OCI-LY1 (cell line): ENCODE data around the gene ANKRD60.

Experiments used
- H2AFZ ChIP-seq: fragments of 200-600 bp; sonication (generic), shearing (Covaris generic); 2 replicates; pipeline ENCODE4 v1.6.0; 2014; ENCODE audit warnings: antibody characterized with exemption, mild to moderate bottlenecking, low read length
- H3F3A ChIP-seq: fragments of 200-600 bp; sonication (generic), shearing (Covaris generic); 2 replicates; pipeline ENCODE4 v1.6.0; 2014; ENCODE audit warnings: mild to moderate bottlenecking, antibody characterized with exemption, low read length, moderate library complexity; ENCODE audit not compliant: insufficient read depth
- H3K27ac ChIP-seq: fragments of 200-600 bp; sonication (generic); 2 replicates; pipeline ENCODE4 v1.5.1; 2014; ENCODE audit warnings: low read length, mixed run types, mild to moderate bottlenecking, low read depth; ENCODE audit not compliant: poor library complexity, severe bottlenecking
- H3K27me3 ChIP-seq: fragments of 200-600 bp; sonication (generic); 2 replicates; pipeline ENCODE4 v1.6.0; 2014; ENCODE audit warnings: antibody characterized with exemption, mild to moderate bottlenecking, low read length, moderate library complexity; ENCODE audit not compliant: insufficient read depth
- H3K36me3 ChIP-seq: fragments of 200-600 bp; sonication (generic); 2 replicates; pipeline ENCODE4 v1.6.1; 2014; ENCODE audit warnings: mild to moderate bottlenecking, antibody characterized with exemption, low read length, moderate library complexity, mixed read lengths; ENCODE audit not compliant: insufficient read depth
- H3K4me1 ChIP-seq: fragments of 200-600 bp; sonication (generic); 2 replicates; pipeline ENCODE4 v1.5.1; 2014; ENCODE audit warnings: mild to moderate bottlenecking, low read length, moderate library complexity; ENCODE audit not compliant: insufficient read depth, severe bottlenecking
- H3K4me2 ChIP-seq: fragments of 200-600 bp; sonication (generic), shearing (Covaris generic); 2 replicates; pipeline ENCODE4 v1.6.1; 2014; ENCODE audit warnings: low read length
- H3K4me3 ChIP-seq: fragments of 200-600 bp; sonication (generic); 2 replicates; pipeline ENCODE4 v1.5.1; 2014; ENCODE audit warnings: low read length, low read depth, mild to moderate bottlenecking, mixed read lengths; ENCODE audit not compliant: poor library complexity, severe bottlenecking
- H3K79me2 ChIP-seq: fragments of 200-600 bp; shearing (Covaris generic); 2 replicates; pipeline ENCODE4 v1.6.1; 2016; ENCODE audit warnings: mixed run types, low read length, mixed read lengths; ENCODE audit not compliant: insufficient read depth
- H3K9ac ChIP-seq: fragments of 200-600 bp; sonication (generic), shearing (Covaris generic); 2 replicates; pipeline ENCODE4 v1.6.1; 2014; ENCODE audit warnings: mild to moderate bottlenecking, low read length, mixed read lengths
- H3K9me2 ChIP-seq: fragments of 200-600 bp; sonication (generic), shearing (Covaris generic); 2 replicates; pipeline ENCODE4 v1.6.1; 2014; ENCODE audit warnings: low read depth, mild to moderate bottlenecking, low read length, mixed read lengths
- H3K9me3 ChIP-seq: fragments of 200-600 bp; shearing (Covaris generic); 2 replicates; pipeline ENCODE4 v1.6.1; 2014; ENCODE audit warnings: low read length, mixed read lengths
- H4K20me1 ChIP-seq: fragments of 200-600 bp; sonication (generic), shearing (Covaris generic); 2 replicates; pipeline ENCODE4 v1.6.0; 2016; ENCODE audit warnings: mild to moderate bottlenecking, low read length; ENCODE audit not compliant: insufficient read depth
- CTCF ChIP-seq: fragments of 200-600 bp; sonication (generic), shearing (Covaris generic); IDR thresholded peaks from 2 replicates; pipeline ENCODE4 v1.5.1; 2017; ENCODE audit warnings: mild to moderate bottlenecking, antibody characterized with exemption, low read length, moderate library complexity, mixed read lengths
- EZH2 ChIP-seq: fragments of 200-600 bp; sonication (generic), shearing (Covaris generic); IDR thresholded peaks from 2 replicates; pipeline ENCODE4 v1.8.0; 2017; ENCODE audit warnings: borderline replicate concordance, mixed run types, mild to moderate bottlenecking, antibody characterized with exemption, low read length, moderate library complexity, mixed read lengths

ANKRD60 gene

GRCh38 chr20:58196402-58197184 is 31.9 kb downstream of the ANKRD60 start:
- H4K20me1 ChIP-seq = no peaks in the 10 kb centered on the region
- TF ChIP-seq CTCF = no peak
- TF ChIP-seq EZH2 = no peak
- H3K9me3 ChIP-seq = no peaks in the 10 kb centered on the region
- no peak overlapping the region for H3K27ac ChIP-seq
- H3K9me2 ChIP-seq = no peaks in the 10 kb centered on the region
- no peaks in the 10 kb centered on the region for H3K4me1 ChIP-seq
- H3K9ac ChIP-seq = no peak overlapping the region
- H3K36me3 ChIP-seq = no peaks in the 10 kb centered on the region
- H2AFZ ChIP-seq = no peak overlapping the region
- no peaks in the 10 kb centered on the region for H3K79me2 ChIP-seq
- H3K27me3 ChIP-seq = no peaks in the 10 kb centered on the region; the same call in 1 of the 2 replicates
- H3F3A ChIP-seq = no peaks in the 10 kb centered on the region
- H3K4me3 ChIP-seq = no peak overlapping the region
- no peak overlapping the region for H3K4me2 ChIP-seq

- no peaks in the 10 kb centered on the region for H3F3A ChIP-seq
- no peak overlapping the region for H2AFZ ChIP-seq
- H3K4me2 ChIP-seq = no peak overlapping the region
These were observed 33.4 kb downstream of the ANKRD60 start for GRCh38 chr20:58195047-58195446.

GRCh38 chr20:58194175-58194791 is 34.2 kb downstream of the ANKRD60 start:
- H3F3A ChIP-seq = no peaks in the 10 kb centered on the region
- H3K4me3 ChIP-seq = no peak overlapping the region
- no peak for TF ChIP-seq EZH2
- no peak for TF ChIP-seq CTCF
- no peaks in the 10 kb centered on the region for H4K20me1 ChIP-seq
- no peaks in the 10 kb centered on the region for H3K9me2 ChIP-seq
- H3K9ac ChIP-seq = no peak overlapping the region
- no peaks in the 10 kb centered on the region for H3K36me3 ChIP-seq
- no peaks in the 10 kb centered on the region; the same call in 1 of the 2 replicates for H3K27me3 ChIP-seq
- no peak overlapping the region for H3K4me2 ChIP-seq
- no peaks in the 10 kb centered on the region for H3K4me1 ChIP-seq
- no peak overlapping the region for H2AFZ ChIP-seq
- H3K9me3 ChIP-seq = no peaks in the 10 kb centered on the region
- H3K79me2 ChIP-seq = no peaks in the 10 kb centered on the region
- no peak overlapping the region for H3K27ac ChIP-seq

More at GRCh38 chr20:58195047-58195446, 33.4 kb downstream of the ANKRD60 start:
- no peak overlapping the region for H3K4me3 ChIP-seq
- H3K27ac ChIP-seq = no peak overlapping the region
- no peaks in the 10 kb centered on the region for H4K20me1 ChIP-seq
- no peaks in the 10 kb centered on the region for H3K4me1 ChIP-seq
- no peaks in the 10 kb centered on the region; the same call in 1 of the 2 replicates for H3K27me3 ChIP-seq
- H3K36me3 ChIP-seq = no peaks in the 10 kb centered on the region
- no peaks in the 10 kb centered on the region for H3K9me2 ChIP-seq
- H3K9me3 ChIP-seq = no peaks in the 10 kb centered on the region
- TF ChIP-seq EZH2 (no peak), CTCF (no peak)
- H3K79me2 ChIP-seq = no peaks in the 10 kb centered on the region
- no peak overlapping the region for H3K9ac ChIP-seq
